ENCODE data around the gene SBNO2.

DNA sequence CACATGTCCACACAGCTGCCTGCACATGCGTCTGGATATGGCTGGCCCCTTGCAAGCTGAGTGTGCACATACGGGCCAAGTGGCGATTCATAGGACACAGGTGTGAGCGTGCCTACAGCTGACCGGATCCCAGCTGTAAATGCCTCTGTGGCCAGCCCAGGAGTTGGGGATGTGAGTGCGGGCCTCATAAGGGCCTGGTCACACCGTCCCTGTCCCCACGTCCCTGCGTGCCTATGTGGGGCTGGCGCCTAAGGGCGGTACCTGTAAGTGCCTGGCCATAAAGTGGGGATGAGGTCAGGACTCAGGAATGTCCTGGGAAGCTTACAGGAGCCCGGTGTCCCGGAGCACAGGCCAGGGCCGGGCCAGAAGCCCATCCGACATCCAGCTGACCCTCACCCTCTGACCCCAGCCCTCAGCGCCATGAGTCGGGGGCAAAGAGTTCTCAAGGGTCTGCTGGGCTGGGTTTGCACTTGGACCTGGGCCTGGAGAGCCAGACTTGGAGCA, 108.4 kb downstream of the SBNO2 start:
- TF ChIP-seq CTCF (conservative IDR thresholded peaks at IDR 0.05; ENCODE audit: low read length) (no peak), EZH2phosphoT487 (IDR thresholded peaks at IDR 0.05; ENCODE audit: borderline replicate concordance) (no peak)

All from Loucy (cell line).